C4-2B (cell line): ENCODE measurements around the gene VTI1A.

Source experiments
- ZFX ChIP-seq: fragments of 450-650 bp; IDR thresholded peaks from 2 replicates; pipeline ENCODE4 v1.6.1; 2017
- TF ChIP-seq, protein P1 (sequence below): fragments of 450-650 bp; conservative IDR thresholded peaks from 2 replicates; pipeline ENCODE4 v1.5.1; 2017; ENCODE audit warnings: mild to moderate bottlenecking

DNA sequence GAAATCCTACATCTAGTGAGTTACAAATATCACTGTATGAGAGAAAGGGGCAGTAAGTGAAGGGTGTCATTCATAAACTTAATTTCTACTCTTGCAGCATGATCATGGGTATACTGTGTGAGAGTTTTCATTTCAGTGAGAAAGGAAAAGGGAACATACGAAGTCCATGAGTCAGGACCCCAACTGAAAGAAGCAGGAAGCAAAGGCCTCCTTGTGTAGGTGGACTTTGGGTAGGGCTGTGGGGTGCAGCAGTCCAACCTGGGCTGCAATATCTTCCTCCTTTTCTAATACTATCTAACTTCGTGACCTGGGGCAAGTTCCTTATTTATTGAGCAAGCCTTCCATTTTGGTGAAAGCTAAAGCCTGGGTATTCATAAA, 254.9 kb downstream of the VTI1A start:
- TF ChIP-seq, protein P1, sequence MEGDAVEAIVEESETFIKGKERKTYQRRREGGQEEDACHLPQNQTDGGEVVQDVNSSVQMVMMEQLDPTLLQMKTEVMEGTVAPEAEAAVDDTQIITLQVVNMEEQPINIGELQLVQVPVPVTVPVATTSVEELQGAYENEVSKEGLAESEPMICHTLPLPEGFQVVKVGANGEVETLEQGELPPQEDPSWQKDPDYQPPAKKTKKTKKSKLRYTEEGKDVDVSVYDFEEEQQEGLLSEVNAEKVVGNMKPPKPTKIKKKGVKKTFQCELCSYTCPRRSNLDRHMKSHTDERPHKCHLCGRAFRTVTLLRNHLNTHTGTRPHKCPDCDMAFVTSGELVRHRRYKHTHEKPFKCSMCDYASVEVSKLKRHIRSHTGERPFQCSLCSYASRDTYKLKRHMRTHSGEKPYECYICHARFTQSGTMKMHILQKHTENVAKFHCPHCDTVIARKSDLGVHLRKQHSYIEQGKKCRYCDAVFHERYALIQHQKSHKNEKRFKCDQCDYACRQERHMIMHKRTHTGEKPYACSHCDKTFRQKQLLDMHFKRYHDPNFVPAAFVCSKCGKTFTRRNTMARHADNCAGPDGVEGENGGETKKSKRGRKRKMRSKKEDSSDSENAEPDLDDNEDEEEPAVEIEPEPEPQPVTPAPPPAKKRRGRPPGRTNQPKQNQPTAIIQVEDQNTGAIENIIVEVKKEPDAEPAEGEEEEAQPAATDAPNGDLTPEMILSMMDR, result no peak
- no peak for TF ChIP-seq ZFX
